ENCODE measurements around the gene EFR3B.

GRCh38 chr2:25194576-25195122 lies 152.8 kb downstream of the EFR3B start:
- TF ChIP-seq SIX1 (CRISPR knock-in tag; IDR thresholded peaks at IDR 0.05; ENCODE audit: borderline replicate concordance) (no peak), ZMYM4 (CRISPR knock-in tag; IDR thresholded peaks at IDR 0.05) (no peak), ZNF230 (CRISPR knock-in tag; IDR thresholded peaks at IDR 0.05) (no peak), HHEX (CRISPR knock-in tag; IDR thresholded peaks at IDR 0.05) (no peak), THAP7 (CRISPR knock-in tag; IDR thresholded peaks at IDR 0.05) (no peak), ZNF691 (CRISPR knock-in tag; IDR thresholded peaks at IDR 0.05; ENCODE audit: borderline replicate concordance, low read depth) (no peak), ZNF775 (CRISPR knock-in tag; IDR thresholded peaks at IDR 0.05; ENCODE audit: borderline replicate concordance) (no peak), NFRKB (IDR thresholded peaks at IDR 0.05) (no peak), MED1 (CRISPR knock-in tag; IDR thresholded peaks at IDR 0.05) (no peak), POLR2A (IDR thresholded peaks at IDR 0.05; ENCODE audit: insufficient read depth in 1 of 2, low read depth in 2 of 2, low read length in 2 of 2) (no peak), ATF4 (CRISPR knock-in tag; IDR thresholded peaks at IDR 0.05) (no peak), ZSCAN29 (CRISPR knock-in tag; conservative IDR thresholded peaks at IDR 0.05) (no peak), EZH2 (conservative IDR thresholded peaks at IDR 0.05; ENCODE audit: low read depth, low read length) (no peak), AKNA (CRISPR knock-in tag; IDR thresholded peaks at IDR 0.05; ENCODE audit: borderline replicate concordance) (no peak)
